Stimulated activated CD4-positive, alpha-beta T cell treated with anti-CD3 and anti-CD28 coated beads, Interleukin-4, amount 100 ng/mL, for 48 hours (primary cell): ENCODE results near the gene GANAB.
"Not testable (repeated sequence)": the region's sequence is repeated elsewhere in the genome, so short reads cannot be mapped to it uniquely, and the experiment has no call there.

Experiments
- DNase-seq, 2 donors: peaks; one replicate each; pipeline ENCODE4 v3.0.0-alpha.2; 2020; ENCODE audit warnings: low read depth in 2 of 2

The GANAB gene

GRCh38 chr11:62645946-62646824 is at the start of gene GANAB:
Gene GANAB, minus strand, starts transcription at chr11:62646613. Its CDS starts 14 bp downstream, at chr11:62646599.
- peak; percentile 99 to 100 for DNase-seq

- peak; percentile 65 to 66 for DNase-seq
These were observed 48.2 kb upstream of the GANAB start for GRCh38 chr11:62694455-62695167.

DNA sequence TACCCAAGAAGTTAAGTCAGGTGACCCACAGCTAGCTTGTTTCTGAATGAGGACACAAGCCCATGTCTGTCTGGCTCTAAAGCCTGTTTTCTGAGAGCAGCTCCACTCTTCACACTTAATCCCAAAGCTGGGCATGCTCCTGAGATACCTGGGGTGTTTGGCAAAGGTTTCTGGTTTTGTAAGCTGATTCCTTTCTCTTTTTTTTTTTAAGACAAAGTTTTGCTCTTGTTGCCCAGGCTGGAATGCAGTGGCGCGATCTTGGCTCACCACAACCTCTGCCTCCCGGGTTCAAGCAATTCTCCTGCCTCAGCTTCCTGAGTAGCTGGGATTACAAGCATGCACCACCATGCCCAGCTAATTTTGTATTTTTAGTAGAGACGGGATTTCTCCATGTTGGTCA is 47.2 kb upstream of the GANAB start:
- not testable (repeated sequence) for DNase-seq

- no peak for DNase-seq
These were observed 43.2 kb upstream of the GANAB start, which contains the start of gene LRRN4CL for GRCh38 chr11:62689421-62690183. Gene LRRN4CL, minus strand, starts transcription at chr11:62689530. Its CDS starts 1,022 bp downstream, at chr11:62688508.

DNA sequence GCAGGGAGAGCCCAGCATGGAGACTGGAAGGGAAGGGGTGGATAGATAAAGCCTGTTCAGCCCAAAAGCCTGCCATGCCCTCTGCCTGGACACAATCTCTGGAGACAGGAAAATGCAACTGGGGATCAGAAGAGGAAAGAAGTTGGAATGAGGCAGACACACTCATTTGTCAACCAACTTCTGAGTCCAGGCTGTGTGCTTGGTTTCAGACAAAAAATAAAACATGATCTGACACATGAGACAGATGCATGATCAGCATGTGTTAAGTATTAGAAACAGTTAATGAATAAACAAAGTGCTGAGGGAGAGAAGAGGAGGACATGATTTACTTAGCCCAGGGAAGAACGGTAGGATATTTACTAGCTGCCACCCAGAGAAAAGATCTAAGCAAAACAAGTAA is 42.1 kb upstream of the GANAB start:
- no peak for DNase-seq

DNA sequence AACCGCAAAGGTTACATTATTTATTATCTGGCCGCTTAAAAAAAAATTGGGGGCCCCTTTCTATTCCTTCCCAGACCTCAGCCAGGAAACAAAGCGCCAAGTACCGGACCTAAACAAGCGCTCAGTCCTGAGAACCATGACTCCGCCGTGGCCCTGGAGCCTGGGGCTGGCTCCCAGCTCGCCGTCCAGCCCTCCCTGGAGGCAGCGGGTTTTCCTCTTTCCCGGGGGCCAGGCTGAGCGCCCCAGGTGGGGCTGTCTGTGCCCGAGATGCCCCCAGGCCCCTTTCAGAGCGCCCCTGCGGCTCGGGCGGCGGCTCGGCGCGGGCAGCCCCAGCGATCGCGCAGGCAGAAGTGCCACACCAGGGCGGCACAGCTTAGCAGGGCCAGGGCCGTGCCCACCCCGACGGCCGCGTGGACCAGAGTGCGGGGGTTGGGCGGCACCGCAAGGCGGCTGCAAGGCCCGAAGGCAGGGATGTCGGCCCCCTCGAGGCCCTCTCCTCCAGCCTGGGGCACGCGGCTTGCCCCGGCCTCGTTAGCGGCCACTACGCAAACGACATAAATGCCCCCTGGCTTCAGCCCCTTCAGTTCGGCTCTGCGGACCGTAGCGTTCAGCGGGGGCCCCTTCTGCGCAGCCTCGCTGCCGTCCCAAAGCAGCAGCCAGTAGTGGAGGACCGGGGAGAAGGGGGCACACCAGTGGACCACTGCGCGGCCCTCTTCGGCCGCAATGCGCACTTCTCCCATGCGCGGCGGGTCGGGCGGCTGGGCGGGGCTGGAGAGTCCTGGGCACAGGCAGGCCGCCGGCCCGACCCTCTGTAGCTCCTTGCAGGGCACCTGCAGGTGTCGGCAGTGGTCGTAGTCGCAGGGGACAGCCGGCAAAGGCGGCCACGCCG is 41.3 kb upstream of the GANAB start:
- DNase-seq, result no peak

GRCh38 chr11:62682518-62682917 is 36.1 kb upstream of the GANAB start:
- DNase-seq, result no peak

GRCh38 chr11:62680825-62681240 is 34.4 kb upstream of the GANAB start:
- no peak for DNase-seq

DNA sequence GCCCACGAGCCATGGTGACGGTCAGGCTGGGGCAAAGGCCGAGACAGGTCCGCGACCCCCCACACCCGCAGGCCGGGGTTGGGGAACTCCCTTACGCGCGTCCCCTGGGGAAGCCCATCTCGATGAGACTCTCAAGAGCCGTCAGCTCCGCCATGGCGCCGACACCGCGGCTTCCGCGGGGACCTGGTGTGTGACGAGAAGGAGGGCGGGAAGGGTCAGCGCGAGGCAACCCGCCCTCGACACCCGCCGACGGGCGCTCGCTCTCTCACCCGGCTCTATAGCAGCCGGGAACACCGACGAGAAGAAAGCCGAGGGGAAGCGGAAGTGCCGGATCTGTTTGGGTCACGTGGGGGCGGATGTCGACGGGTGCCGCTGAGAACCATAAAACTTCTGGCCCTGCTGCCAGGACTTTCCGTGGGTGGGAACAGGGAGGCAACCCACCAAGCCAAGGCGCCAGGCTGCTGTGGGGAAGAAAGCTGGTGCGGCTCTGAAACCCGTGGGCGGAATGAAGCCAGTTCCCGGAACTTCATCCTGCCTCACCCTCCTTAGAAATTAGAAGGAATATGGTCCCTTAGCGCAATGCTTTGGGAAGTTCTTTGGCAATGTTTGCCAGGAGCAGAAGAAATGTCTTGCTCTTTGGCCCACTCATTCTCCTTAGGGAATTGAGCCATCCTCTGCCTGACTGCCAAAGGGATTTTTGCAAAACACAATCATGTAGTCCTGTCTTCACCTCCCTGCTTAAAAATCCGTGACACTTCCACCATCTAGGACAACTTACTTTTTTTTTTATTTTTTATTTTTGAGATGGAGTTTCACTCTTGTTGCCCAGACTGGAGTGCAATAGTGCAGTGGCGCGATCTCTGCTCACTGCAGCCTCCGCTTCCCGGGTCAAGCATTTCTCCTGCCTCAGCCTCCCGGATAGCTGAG is 32.6 kb upstream of the GANAB start, which contains the start of gene UBXN1:
Gene UBXN1 (minus strand): TSS at position 304 of the 927 bp plus-strand sequence. CDS start 150 bp downstream, at position 154.
- DNase-seq, result peak; percentile 76 to 89

DNA sequence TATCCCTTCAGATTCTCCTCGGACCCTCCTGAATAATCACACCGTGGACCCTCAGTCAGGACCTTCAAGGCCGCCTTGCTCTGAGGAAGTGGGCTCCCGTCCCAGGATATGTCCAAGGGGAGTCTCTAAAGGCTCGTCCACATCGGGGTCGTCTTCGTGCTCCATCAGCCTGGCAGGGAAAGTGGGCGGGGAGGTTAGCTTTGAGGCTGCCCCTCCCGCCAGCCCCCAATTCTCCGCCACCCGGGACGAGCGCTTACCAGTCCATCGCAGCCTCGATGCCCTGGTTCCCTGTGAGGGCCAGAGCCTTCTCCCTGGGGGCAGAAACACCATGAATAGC is 32.0 kb upstream of the GANAB start:
- no peak for DNase-seq

GRCh38 chr11:62677714-62678113 is 31.3 kb upstream of the GANAB start:
- DNase-seq, result no peak

- no peak for DNase-seq
These were observed 30.7 kb upstream of the GANAB start for GRCh38 chr11:62677156-62677555.

GRCh38 chr11:62676698-62677097 is 30.3 kb upstream of the GANAB start:
- DNase-seq, result no peak

GRCh38 chr11:62675415-62675814 is 29.0 kb upstream of the GANAB start:
- DNase-seq, result not testable (repeated sequence)

DNA sequence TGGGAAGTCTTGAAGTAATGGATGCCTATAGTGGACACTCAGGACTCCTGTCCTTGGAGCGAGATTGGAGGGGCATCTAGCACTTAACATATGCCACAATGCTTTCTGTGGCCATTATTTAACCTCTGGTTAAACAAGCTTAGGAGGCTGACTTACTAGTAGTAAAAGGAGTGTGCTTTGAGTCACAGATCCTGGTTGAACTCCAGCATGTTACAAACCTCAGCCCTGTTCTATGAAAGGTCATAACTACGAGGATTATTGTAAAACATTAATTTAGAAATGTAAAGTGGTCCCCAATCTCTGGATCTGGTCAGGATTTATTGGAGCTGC is 26.7 kb upstream of the GANAB start:
- DNase-seq, result no peak

DNA sequence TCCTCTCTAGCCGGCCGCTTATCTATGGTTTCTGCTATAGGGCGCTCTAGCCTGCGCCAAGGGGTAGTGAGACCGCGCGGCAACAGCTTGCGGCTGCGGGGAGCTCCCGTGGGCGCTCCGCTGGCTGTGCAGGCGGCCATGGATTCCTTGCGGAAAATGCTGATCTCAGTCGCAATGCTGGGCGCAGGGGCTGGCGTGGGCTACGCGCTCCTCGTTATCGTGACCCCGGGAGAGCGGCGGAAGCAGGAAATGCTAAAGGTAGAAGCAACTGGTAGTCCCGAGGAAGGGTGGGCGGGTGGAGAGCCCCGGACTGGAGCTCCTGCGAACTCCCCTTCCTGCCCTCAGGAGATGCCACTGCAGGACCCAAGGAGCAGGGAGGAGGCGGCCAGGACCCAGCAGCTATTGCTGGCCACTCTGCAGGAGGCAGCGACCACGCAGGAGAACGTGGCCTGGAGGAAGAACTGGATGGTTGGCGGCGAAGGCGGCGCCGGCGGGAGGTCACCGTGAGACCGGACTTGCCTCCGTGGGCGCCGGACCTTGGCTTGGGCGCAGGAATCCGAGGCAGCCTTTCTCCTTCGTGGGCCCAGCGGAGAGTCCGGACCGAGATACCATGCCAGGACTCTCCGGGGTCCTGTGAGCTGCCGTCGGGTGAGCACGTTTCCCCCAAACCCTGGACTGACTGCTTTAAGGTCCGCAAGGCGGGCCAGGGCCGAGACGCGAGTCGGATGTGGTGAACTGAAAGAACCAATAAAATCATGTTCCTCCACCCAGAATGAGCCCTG is 25.4 kb upstream of the GANAB start, which contains the start of the genes LBHD1 and UQCC3:
Gene LBHD1 (minus strand): TSS at position 660 of the 782 bp plus-strand sequence. CDS start 2,236 bp downstream, outside the sequence.
Gene UQCC3 (plus strand): TSS at position 66 of the 782 bp plus-strand sequence. CDS start 73 bp downstream, at position 139.
- DNase-seq, result peak; percentile 60 to 70

- DNase-seq, result no peak
These were observed 24.8 kb upstream of the GANAB start for GRCh38 chr11:62671236-62671607.

DNA sequence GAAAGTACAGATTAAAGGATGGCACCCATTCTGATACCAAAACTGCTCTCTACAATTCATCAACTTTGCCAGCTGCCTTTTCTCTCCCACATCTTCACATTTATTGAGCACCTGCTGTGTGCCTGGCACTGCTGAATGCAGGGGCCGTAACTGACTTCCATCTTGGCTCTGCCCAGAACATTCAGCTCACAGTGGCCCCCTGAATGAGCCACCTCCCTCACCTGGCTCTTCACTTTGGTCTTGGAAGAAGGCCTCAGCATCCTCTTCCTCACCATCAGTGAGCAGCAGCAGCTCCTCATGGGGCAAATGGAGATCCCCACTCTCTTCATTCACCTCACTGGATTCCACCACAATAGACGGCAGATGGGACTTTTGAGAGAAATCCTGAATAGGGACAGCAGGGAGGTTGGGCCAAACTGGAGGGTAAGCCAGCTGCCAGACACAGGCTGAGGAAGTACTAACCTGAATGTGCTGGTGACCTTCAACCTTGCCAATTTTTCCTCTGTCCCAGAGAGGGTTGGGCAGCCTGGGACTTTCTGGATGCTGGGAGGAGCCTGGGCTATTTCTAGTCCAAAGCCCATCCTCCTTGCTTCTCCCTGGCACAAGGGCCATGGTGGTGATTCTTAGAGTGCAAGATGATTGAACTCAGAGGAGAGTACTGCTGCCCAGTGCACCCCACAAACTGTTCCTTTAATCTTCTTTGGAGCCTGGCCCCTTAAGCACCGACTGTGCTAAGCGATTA is 23.2 kb upstream of the GANAB start:
- no peak for DNase-seq
